SH-SY5Y (cell line): ENCODE measurements around the gene POU2F1.

Experiments
- GATA2 ChIP-seq: IDR thresholded peaks from 2 replicates; pipeline ENCODE4 v1.6.1; 2011; ENCODE audit warnings: mild to moderate bottlenecking, low read depth, low read length
- GATA3 ChIP-seq: IDR thresholded peaks from 2 replicates; pipeline ENCODE4 v1.6.1; 2011; ENCODE audit warnings: low read depth, mild to moderate bottlenecking, low read length, moderate library complexity

Gene POU2F1

GRCh38 chr1:167221126-167221737, 546 bp downstream of the POU2F1 start:
- TF ChIP-seq GATA3 (no peak), GATA2 (no peak)

GRCh38 chr1:167221738-167222610, 1.3 kb downstream of the POU2F1 start:
- TF ChIP-seq GATA3 (no peak), GATA2 (no peak)

GRCh38 chr1:167223144-167224103, 2.7 kb downstream of the POU2F1 start:
- TF ChIP-seq GATA2 (no peak), GATA3 (no peak)

DNA sequence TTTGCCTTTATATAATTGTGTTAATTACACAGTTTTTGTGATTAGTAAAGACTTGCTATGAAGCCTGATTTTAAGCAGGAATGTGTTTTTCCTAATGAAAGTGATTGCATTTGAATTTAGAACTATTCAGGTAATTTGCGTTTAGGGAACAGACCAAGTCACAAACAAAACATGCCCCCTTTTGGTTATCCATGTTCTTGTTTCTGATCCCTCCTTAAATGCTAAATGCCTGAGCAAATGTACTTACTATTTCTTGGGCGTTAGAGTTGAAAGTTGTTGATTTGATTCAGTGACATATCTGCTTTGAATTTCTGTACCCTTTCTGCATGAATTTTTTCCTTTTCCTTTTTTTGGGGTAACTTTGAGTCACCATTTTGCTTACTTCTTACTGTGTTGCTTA, 5.2 kb downstream of the POU2F1 start:
- no peak for TF ChIP-seq GATA3
- no peak for TF ChIP-seq GATA2

DNA sequence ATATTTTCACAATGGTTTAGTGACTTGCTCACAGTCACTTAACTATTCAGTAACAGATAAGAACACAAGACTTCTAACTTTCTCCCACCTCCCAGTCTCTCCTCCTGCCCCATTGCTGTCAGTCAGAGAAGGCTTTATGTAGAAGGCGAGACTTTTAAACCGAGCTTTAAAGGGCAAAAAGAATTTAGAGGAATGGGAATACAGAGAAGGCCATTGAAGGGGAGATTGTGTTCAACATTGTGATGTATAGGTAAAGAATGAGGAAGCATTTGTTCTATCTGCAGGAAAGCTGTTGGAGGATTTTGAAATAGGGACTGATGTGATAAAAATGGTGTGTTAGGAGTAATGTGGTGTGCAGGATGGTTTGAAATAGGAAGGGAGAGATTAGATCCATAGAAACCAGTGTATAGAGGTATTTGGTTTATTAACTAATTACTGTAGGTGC, 7.3 kb downstream of the POU2F1 start:
- no peak for TF ChIP-seq GATA3
- TF ChIP-seq GATA2 = no peak

GRCh38 chr1:167229719-167230385, 9.2 kb downstream of the POU2F1 start:
- TF ChIP-seq GATA3 = no peak
- TF ChIP-seq GATA2 = no peak

- TF ChIP-seq GATA2 = no peak
- TF ChIP-seq GATA3 = no peak
Measured at GRCh38 chr1:167230437-167230836, 9.8 kb downstream of the POU2F1 start.

DNA sequence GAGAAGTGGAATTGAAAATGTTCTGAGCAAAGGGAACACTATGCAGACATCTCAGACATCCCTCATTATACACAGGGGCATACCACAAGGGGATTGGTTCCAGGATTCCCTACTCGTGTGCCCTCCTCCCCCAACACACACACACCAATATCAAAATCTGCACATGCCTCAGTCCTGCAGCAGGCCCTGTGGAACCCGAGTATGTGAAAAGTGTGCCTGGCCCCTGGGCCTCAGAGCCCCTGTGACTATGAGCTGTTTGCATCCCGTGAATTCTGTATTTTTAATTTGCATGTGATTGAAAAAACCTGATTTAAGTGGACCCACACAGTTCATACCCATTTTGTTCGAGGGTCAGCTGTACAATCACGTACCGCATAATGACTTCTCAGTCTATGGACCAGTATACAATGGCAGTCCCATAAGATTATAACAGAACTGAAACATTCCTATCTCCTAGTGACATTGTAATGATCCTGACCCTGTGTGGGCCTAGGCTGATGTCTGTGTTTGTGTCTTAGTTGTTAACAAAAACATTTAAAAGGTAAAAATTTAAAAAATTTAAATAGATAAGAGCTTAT, 11.3 kb downstream of the POU2F1 start:
- no peak for TF ChIP-seq GATA2
- no peak for TF ChIP-seq GATA3

GRCh38 chr1:167232801-167233200, 12.1 kb downstream of the POU2F1 start:
- TF ChIP-seq GATA3 (no peak), GATA2 (no peak)

DNA sequence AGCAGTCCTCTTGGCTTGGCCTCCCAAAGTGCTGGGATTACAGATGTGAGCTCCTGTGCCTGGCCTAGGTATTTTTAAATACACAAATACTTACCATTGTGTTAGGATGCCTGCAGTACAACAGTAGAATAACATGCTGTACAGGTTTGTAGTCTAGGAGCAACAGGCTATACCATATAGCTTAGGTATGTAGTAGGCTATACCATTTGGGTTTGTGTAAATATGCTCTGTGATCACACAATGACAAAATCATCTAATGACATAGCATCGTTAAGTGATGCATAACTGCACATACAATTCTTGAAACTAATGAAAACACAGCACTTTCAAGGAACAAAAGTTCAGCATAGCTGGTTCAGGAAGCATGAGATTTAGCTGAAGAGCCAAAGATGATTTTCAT, 12.7 kb downstream of the POU2F1 start:
- no peak for TF ChIP-seq GATA2
- no peak for TF ChIP-seq GATA3

GRCh38 chr1:167237000-167237399, 16.3 kb downstream of the POU2F1 start:
- no peak for TF ChIP-seq GATA2
- no peak for TF ChIP-seq GATA3

GRCh38 chr1:167238713-167239112, 18.0 kb downstream of the POU2F1 start:
- TF ChIP-seq GATA3 (no peak), GATA2 (no peak)

- TF ChIP-seq GATA2 = no peak
Measured at GRCh38 chr1:167239257-167239656, 18.6 kb downstream of the POU2F1 start.
